K562 (cell line): ENCODE measurements around the gene IGF2BP1. TPM values are rescaled to one million over a fixed set of nuclear protein-coding genes. Genes with fewer than 3 reads are reported as not detected.

Experiments used
- CCAR2 ChIP-seq: fragments of 200-400 bp; formaldehyde crosslinking; IDR thresholded peaks from 2 replicates; pipeline ENCODE4 v1.6.1; 2017; ENCODE audit warnings: mild to moderate bottlenecking, low read depth, low read length
- EGR1 ChIP-seq: fragments of 450-650 bp; conservative IDR thresholded peaks from 2 replicates; pipeline ENCODE4 v1.6.1; 2017; ENCODE audit warnings: mild to moderate bottlenecking
- EWSR1 ChIP-seq: fragments of 450-650 bp; IDR thresholded peaks from 2 replicates; pipeline ENCODE4 v1.6.1; 2018; ENCODE audit warnings: borderline replicate concordance, mild to moderate bottlenecking, low read depth, moderate library complexity; ENCODE audit not compliant: partially characterized antibody
- FOXA3 ChIP-seq, 2 experiments: fragments of 450-650 bp in 1 of 2; sonication (generic) in 1 of 2; formaldehyde crosslinking; IDR thresholded peaks in 1 of 2; conservative IDR thresholded peaks in 1 of 2; 2 replicates each; pipeline versions ENCODE4 v1.4.0 to v1.8.0; 2020 to 2022; ENCODE audit warnings: mild to moderate bottlenecking in 2 of 2, missing genetic modification reagents in 1 of 2
- MAZ ChIP-seq, 2 experiments: fragments of 450-650 bp in 1 of 2; sonication (generic) in 1 of 2; formaldehyde crosslinking; IDR thresholded peaks in 1 of 2; conservative IDR thresholded peaks in 1 of 2; 2 replicates each; pipeline versions ENCODE4 v1.4.0 to v1.5.0; 2020; ENCODE audit warnings: mild to moderate bottlenecking in 1 of 2, missing genetic modification reagents in 1 of 2
- PBX2 ChIP-seq, 2 experiments: IDR thresholded peaks in 1 of 2; conservative IDR thresholded peaks in 1 of 2; 2 replicates each; pipeline ENCODE4 v1.6.1; 2016; ENCODE audit warnings: low read depth in 2 of 2, mild to moderate bottlenecking in 1 of 2, missing compliant biosample characterization in 1 of 2, missing genetic modification characterization in 1 of 2, moderate library complexity in 1 of 2
- PRPF4 ChIP-seq: fragments of 200-400 bp; formaldehyde crosslinking; IDR thresholded peaks from one replicate; pipeline ENCODE4 v1.6.1; 2017; ENCODE audit warnings: low read length, low read depth, mild to moderate bottlenecking; ENCODE audit not compliant: insufficient read depth, poor library complexity, severe bottlenecking
- PTBP1 ChIP-seq: fragments of 200-400 bp; formaldehyde crosslinking; IDR thresholded peaks from 2 replicates; pipeline ENCODE4 v1.6.1; 2017; ENCODE audit warnings: low read depth, low read length
- SLC30A9 ChIP-seq: fragments of 250-450 bp; sonication (Bioruptor Pico); IDR thresholded peaks from 2 replicates; pipeline ENCODE4 v1.8.0; 2022; ENCODE audit warnings: mild to moderate bottlenecking, moderate library complexity
- SRSF1 ChIP-seq: fragments of 200-400 bp; formaldehyde crosslinking; IDR thresholded peaks from 2 replicates; pipeline ENCODE4 v1.6.1; 2017; ENCODE audit warnings: mild to moderate bottlenecking, low read depth, low read length, moderate library complexity
- STAT5B ChIP-seq: fragments of 250-450 bp; sonication (Bioruptor Pico); IDR thresholded peaks from 2 replicates; pipeline ENCODE4 v1.8.0; 2021; ENCODE audit warnings: mild to moderate bottlenecking, inconsistent platforms
- TAL1 ChIP-seq: fragments of 450-650 bp; IDR thresholded peaks from 2 replicates; pipeline ENCODE4 v1.6.1; 2016; ENCODE audit warnings: mild to moderate bottlenecking
- TEAD1 ChIP-seq, 2 experiments: fragments of 450-650 bp in 1 of 2; sonication (generic) in 1 of 2; formaldehyde crosslinking; IDR thresholded peaks; 2 replicates each; pipeline versions ENCODE4 v1.4.0 to v1.8.0; 2020 to 2022; ENCODE audit warnings: mild to moderate bottlenecking in 2 of 2, missing genetic modification reagents in 1 of 2
- TFE3 ChIP-seq: fragments of 450-650 bp; formaldehyde crosslinking; IDR thresholded peaks from 2 replicates; pipeline ENCODE4 v1.4.0; 2020; ENCODE audit warnings: mild to moderate bottlenecking, mixed read lengths
- ZNF347 ChIP-seq: fragments of 450-650 bp; formaldehyde crosslinking; IDR thresholded peaks from 2 replicates; pipeline ENCODE4 v1.4.0; 2020; ENCODE audit warnings: low read depth, mild to moderate bottlenecking, moderate library complexity
- ZNF592 ChIP-seq: fragments of 450-650 bp; IDR thresholded peaks from 2 replicates; pipeline ENCODE4 v1.6.1; 2017; ENCODE audit warnings: antibody characterized with exemption, mild to moderate bottlenecking
- ZNF77 ChIP-seq: fragments of 250-450 bp; sonication (Bioruptor Pico); IDR thresholded peaks from 2 replicates; pipeline ENCODE4 v1.5.0; 2020
- ZNF79 ChIP-seq: fragments of 250-450 bp; sonication (Bioruptor Pico); IDR thresholded peaks from 2 replicates; pipeline ENCODE4 v1.4.0; 2020; ENCODE audit warnings: low read depth, mild to moderate bottlenecking, moderate library complexity
- polyA plus RNA-seq, 8 experiments: library from polyadenylated mRNA; depleted of rRNA in 4 of 8; stranded (reverse) in 5 of 8; unstranded in 3 of 8; fragments of >200 nt; fragmentation: Nextera tagmentation in 2 of 8; fragmentation: Illumina TruSeq in 1 of 8; extraction: Ambion mirVana in 2 of 8; extraction: Trizol in 1 of 8; gene quantifications; 2 replicates each; pipeline versions ENCODE4 v1.2.1 to v1.2.3, GENCODE V29; 2011 to 2014; ENCODE audit warnings: inconsistent platforms in 1 of 8, missing spikeins in 1 of 8
- total RNA-seq, 7 experiments: library from RNA; depleted of rRNA in 6 of 7; stranded (reverse); fragments of >200 nt in 6 of 7; fragmentation: Illumina TruSeq in 2 of 7; extraction: Trizol in 2 of 7; gene quantifications; 2 replicates each; pipeline versions ENCODE4 v1.2.1 to v1.2.3, GENCODE V29; 2011 to 2021; ENCODE audit warnings: low replicate concordance in 1 of 7

The IGF2BP1 gene
- total and polyA plus RNA-seq, 9 of the 15 experiments (the other 6 are each of a cell fraction or from before 2014, with no cell fraction given) = 13.0 to 318 (median 53.6) TPM

- TF ChIP-seq TFE3 (CRISPR knock-in tag) = no peak
- TF ChIP-seq ZNF79 (CRISPR knock-in tag) = no peak
- 0 out of 2 replicates have a peak, but pooled peaks have one; percentile 34 for TF ChIP-seq ZNF592
- no peak for TF ChIP-seq TEAD1 (CRISPR knock-in tag; IDR thresholded peaks at IDR 0.05)
- 0 out of 2 replicates have a peak, but pooled peaks have one; percentile 3 for TF ChIP-seq TAL1
- TF ChIP-seq ZNF347 (CRISPR knock-in tag) = no peak
- no peak for TF ChIP-seq STAT5B
- no peak for TF ChIP-seq ZNF77 (CRISPR knock-in tag)
- TF ChIP-seq PRPF4 = no peak
- TF ChIP-seq PBX2 (CRISPR knock-in tag; IDR thresholded peaks at IDR 0.05; ENCODE audit: low read depth) = no peak
- no peak for TF ChIP-seq PBX2 (tag; conservative IDR thresholded peaks at IDR 0.05; ENCODE audit: low read depth)
- TF ChIP-seq PTBP1 = no peak
- TF ChIP-seq FOXA3 (CRISPR knock-in tag; conservative IDR thresholded peaks at IDR 0.05 in 1 of 2, IDR thresholded peaks at IDR 0.05 in 1 of 2) = no peak
- TF ChIP-seq SRSF1 = no peak
- no peak for TF ChIP-seq CCAR2
- TF ChIP-seq EGR1 = peak; percentile 81
- TF ChIP-seq MAZ (CRISPR knock-in tag; conservative IDR thresholded peaks at IDR 0.05 in 1 of 2, IDR thresholded peaks at IDR 0.05 in 1 of 2) = 0 out of 4 replicates have a peak, but pooled peaks of 1 of the 2 experiments have one; percentile 31
- TF ChIP-seq SLC30A9 (CRISPR knock-in tag) = no peak
- no peak for TF ChIP-seq EWSR1
Measured at GRCh38 chr17:48998587-48999440, 1.6 kb downstream of the IGF2BP1 start (continued).
